HG02981 (cell line): ENCODE data around the gene BABAM2.

Experiments used
- ATAC-seq: cut with Tn5 transposase; IDR thresholded peaks from one replicate; pipeline ENCODE4 v1.9.1; 2021; ENCODE audit warnings: mild to moderate bottlenecking, moderate library complexity; ENCODE audit not compliant: unreplicated experiment

The BABAM2 gene

GRCh38 chr2:28152585-28153280 lies 262.2 kb downstream of the BABAM2 start:
- ATAC-seq, result no peak

- no peak for ATAC-seq
These were observed 263.3 kb downstream of the BABAM2 start for GRCh38 chr2:28153851-28154250.

GRCh38 chr2:28155086-28155485 lies 264.6 kb downstream of the BABAM2 start:
- no peak for ATAC-seq

- no peak for ATAC-seq
These were observed 265.1 kb downstream of the BABAM2 start for GRCh38 chr2:28155627-28156026.

GRCh38 chr2:28158791-28159190 lies 268.3 kb downstream of the BABAM2 start:
- no peak for ATAC-seq

- ATAC-seq, result no peak
These were observed 270.5 kb downstream of the BABAM2 start for GRCh38 chr2:28160986-28161425.

- no peak for ATAC-seq
These were observed 270.9 kb downstream of the BABAM2 start for GRCh38 chr2:28161466-28161865.

GRCh38 chr2:28162564-28162963 lies 272.0 kb downstream of the BABAM2 start:
- ATAC-seq, result no peak

GRCh38 chr2:28163028-28163427 lies 272.5 kb downstream of the BABAM2 start:
- no peak for ATAC-seq

GRCh38 chr2:28163627-28164279 lies 273.2 kb downstream of the BABAM2 start:
- no peak for ATAC-seq

GRCh38 chr2:28164280-28164801 lies 273.8 kb downstream of the BABAM2 start:
- ATAC-seq, result no peak

GRCh38 chr2:28165087-28165635 lies 274.6 kb downstream of the BABAM2 start:
- no peak for ATAC-seq

GRCh38 chr2:28166956-28167355 lies 276.4 kb downstream of the BABAM2 start:
- no peak for ATAC-seq

- ATAC-seq, result no peak
These were observed 277.8 kb downstream of the BABAM2 start for GRCh38 chr2:28168376-28168775.

- no peak for ATAC-seq
These were observed 279.0 kb downstream of the BABAM2 start for GRCh38 chr2:28169492-28169891.

GRCh38 chr2:28172114-28172898 lies 281.8 kb downstream of the BABAM2 start:
- ATAC-seq, result no peak

GRCh38 chr2:28173377-28173776 lies 282.8 kb downstream of the BABAM2 start:
- ATAC-seq, result no peak

- ATAC-seq, result no peak
These were observed 283.7 kb downstream of the BABAM2 start for GRCh38 chr2:28174211-28174610.

GRCh38 chr2:28175028-28175427 lies 284.5 kb downstream of the BABAM2 start:
- no peak for ATAC-seq

- no peak for ATAC-seq
These were observed 288.4 kb downstream of the BABAM2 start for GRCh38 chr2:28178946-28179345.

GRCh38 chr2:28181801-28182200 lies 291.3 kb downstream of the BABAM2 start:
- ATAC-seq, result no peak
